Stimulated activated CD4-positive, alpha-beta T cell treated with anti-CD3 and anti-CD28 coated beads, Interleukin-1b, Interleukin-23, amount 100 ng/mL, for 24 hours (primary cell): ENCODE results near the gene TMBIM6.
"Not testable (repeated sequence)": the region's sequence is repeated elsewhere in the genome, so short reads cannot be mapped to it uniquely, and the experiment has no call there.

Experiments used
- DNase-seq, 4 experiments: peaks; one replicate each; pipeline ENCODE4 v3.0.0-alpha.2; 2020; ENCODE audit warnings: low read depth in 4 of 4, low spot score in 1 of 4

Gene TMBIM6

GRCh38 chr12:49776413-49776812 lies 35.1 kb downstream of the TMBIM6 start:
- peak in 2 of 4 experiments; percentile 34 to 42 for DNase-seq

- no peak for DNase-seq
Measured at GRCh38 chr12:49776858-49777257, 35.5 kb downstream of the TMBIM6 start.

GRCh38 chr12:49777341-49777740 lies 36.0 kb downstream of the TMBIM6 start:
- no peak for DNase-seq

GRCh38 chr12:49777800-49778748 lies 36.7 kb downstream of the TMBIM6 start:
- peak; percentile 58 to 61 (median 60) for DNase-seq

GRCh38 chr12:49779581-49779980 lies 38.2 kb downstream of the TMBIM6 start:
- no peak for DNase-seq

GRCh38 chr12:49780914-49781313 lies 39.6 kb downstream of the TMBIM6 start:
- not testable (repeated sequence) for DNase-seq

GRCh38 chr12:49783917-49784676 lies 42.7 kb downstream of the TMBIM6 start:
- DNase-seq, result no peak

GRCh38 chr12:49784756-49785409 lies 43.5 kb downstream of the TMBIM6 start:
- no peak for DNase-seq

GRCh38 chr12:49787672-49788071 lies 46.3 kb downstream of the TMBIM6 start:
- no peak for DNase-seq

GRCh38 chr12:49789992-49790391 lies 48.6 kb downstream of the TMBIM6 start:
- no peak for DNase-seq

- DNase-seq, result no peak
Measured at GRCh38 chr12:49790741-49791555, 49.6 kb downstream of the TMBIM6 start.

GRCh38 chr12:49791700-49792099 lies 50.3 kb downstream of the TMBIM6 start:
- DNase-seq, result no peak

- DNase-seq, result no peak
Measured at GRCh38 chr12:49792181-49792970, 51.0 kb downstream of the TMBIM6 start.

- DNase-seq, result no peak
Measured at GRCh38 chr12:49792976-49793580, 51.7 kb downstream of the TMBIM6 start.

- no peak for DNase-seq
Measured at GRCh38 chr12:49793620-49794019, 52.3 kb downstream of the TMBIM6 start.

- DNase-seq, result no peak
Measured at GRCh38 chr12:49794021-49794420, 52.7 kb downstream of the TMBIM6 start.

GRCh38 chr12:49794811-49795653 lies 53.7 kb downstream of the TMBIM6 start:
- DNase-seq, result no peak

- no peak for DNase-seq
Measured at GRCh38 chr12:49795654-49796105, 54.3 kb downstream of the TMBIM6 start.
